GM18868 (cell line): ENCODE measurements around the gene AMACR.
"Not testable (repeated sequence)": the region's sequence is repeated elsewhere in the genome, so short reads cannot be mapped to it uniquely, and the experiment has no call there.

ENCODE experiments used
- ATAC-seq: cut with Tn5 transposase; IDR thresholded peaks from one replicate; pipeline ENCODE4 v1.9.1; 2021; ENCODE audit warnings: mild to moderate bottlenecking, moderate library complexity; ENCODE audit not compliant: unreplicated experiment

Gene AMACR

DNA sequence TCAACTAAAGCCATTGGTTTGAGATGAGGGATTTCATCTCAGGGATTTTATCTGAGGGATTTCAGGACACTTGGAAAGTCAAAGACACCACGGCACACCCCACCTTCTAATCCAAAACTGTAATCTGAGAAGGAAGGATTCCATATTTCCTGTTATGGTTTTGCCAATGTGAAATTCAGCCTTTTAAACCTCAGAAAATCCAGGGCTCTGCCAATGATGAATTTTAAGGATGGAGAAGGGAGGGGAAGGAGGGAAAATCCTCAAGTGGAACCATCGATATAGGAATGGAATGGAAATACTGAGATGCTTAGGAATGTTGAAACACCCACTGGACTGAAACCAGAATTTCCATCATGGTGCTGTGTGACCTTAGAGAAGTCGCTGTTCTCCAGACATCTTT, 29.9 kb upstream of the AMACR start:
- no peak for ATAC-seq

DNA sequence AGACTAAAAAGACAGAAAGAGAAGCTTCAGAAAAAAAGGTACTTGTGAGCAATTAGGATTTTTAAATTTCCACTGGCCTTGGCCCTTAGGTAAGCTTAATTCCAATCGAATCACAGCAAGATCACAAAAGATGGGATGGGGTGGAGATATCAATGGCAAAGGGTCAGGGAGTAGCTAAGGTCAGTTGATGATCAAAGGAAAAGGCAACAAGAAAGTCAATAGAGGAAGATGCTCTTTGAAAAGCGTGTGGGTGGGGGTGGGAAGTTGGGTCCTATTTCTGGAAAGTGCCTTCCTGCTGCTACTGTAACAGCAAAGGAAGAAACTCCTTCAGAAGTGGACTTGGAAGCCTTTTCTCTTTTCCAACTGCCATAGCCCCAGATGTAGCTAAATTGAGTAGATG, 27.9 kb upstream of the AMACR start:
- ATAC-seq = no peak

DNA sequence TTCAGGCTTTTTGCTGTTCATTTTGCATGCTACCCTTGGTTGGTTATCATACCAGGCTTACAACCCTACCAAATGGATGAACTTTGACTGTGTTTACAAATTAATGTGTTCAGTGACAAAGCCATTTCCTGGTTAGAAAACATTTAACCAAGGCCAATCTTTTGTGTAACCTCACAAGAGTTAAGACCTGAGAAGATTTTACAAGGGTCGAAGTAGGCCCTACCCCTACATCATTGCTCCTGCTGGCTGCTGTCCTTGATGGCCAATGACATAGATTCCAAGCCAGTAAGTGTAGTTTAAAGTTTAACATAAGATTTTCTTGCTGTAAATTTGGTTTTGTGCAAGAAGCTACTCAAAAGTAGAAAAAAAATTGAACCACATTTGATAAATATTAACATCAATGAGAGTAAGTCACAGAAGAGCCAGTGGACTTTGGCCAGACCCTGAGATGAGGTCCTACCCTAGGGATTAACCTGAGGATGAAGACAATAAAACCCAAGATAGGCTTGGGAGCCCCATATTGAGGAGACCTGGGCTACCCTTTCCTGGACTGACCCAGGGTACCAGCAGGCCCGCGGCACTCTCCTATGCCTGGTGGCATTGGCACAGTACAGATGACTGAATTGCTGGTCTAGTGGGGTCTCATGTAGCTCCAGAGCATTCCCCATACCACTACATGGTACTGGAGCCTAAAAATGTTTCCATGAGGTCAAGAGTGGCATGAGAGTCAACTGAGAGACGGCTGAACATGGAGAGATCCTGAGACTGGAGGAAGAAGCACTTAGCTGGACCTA, 26.9 kb upstream of the AMACR start:
- ATAC-seq = no peak

DNA sequence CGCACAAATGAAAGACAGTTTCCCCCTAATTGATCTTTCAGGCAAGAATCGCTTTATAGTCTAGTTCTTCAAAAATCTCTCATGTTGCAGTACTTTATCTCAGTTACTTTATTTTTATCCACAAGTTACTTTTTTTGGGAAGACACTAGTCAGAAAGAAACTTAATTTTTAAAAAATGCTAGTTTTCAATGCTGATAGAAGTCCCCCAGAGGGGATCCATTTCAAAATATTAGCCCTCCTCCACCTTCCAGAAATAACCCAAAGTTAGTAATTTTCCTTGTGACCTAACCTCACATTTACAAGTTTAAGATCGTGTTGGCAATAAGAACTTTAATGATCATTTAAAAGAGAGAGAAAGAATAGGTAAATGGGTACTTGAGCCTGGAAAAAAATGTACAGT, 24.1 kb upstream of the AMACR start:
- no peak for ATAC-seq

DNA sequence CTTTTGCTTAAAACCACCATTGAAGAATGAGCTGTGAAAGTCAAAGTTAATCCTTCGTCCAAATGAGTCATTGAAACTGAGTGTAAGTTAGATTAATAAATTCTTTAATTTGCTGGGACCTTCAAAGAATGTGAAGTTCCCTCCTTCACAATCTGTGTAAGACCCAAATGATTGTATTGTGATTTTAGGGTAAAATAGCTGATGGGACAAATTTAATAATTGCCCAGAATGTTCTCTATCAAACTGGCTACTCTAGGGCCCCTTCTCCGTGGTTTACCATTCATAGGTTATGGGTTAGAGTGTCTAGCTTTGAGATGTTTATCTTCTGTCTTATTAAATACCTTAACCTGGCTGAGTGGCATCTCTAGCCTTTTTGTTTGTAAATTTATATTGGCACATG, 23.3 kb upstream of the AMACR start:
- ATAC-seq = no peak

DNA sequence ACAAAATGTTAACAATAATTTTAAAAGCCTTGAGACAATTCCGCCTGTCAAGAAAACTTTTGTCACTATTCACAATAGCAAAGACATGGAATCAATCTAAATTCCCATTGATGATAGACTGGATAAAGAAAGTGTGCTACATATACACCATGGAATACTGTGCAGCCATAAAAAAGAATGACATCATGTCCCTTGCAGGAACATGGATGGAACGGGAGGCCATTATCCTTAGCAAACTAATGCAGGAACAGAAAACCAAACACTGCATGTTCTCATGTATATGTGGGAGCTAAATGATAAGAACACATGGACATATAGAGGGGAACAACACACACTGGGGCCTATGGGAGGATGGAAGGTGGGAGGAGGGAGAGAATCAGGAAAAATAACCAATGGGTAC, 22.7 kb upstream of the AMACR start:
- not testable (repeated sequence) for ATAC-seq

DNA sequence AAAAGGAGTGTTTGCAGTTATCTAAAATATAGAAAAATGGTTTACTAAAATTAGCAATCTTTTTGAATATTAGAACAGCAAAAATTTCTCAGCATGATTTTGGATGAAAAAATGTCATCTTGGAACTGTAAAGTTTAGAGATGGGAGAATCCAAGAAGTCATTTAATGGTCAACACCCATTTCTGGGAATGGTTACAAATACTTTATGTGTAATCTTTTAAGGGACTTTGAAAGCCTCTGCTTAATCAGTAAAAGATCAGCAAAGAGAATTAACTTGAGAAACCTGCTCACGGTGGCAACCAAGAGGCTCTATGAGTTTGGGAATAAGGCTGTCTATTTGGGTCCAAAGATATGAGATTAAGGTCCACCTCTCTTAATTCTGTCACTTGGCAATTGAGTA, 22.2 kb upstream of the AMACR start:
- no peak for ATAC-seq

DNA sequence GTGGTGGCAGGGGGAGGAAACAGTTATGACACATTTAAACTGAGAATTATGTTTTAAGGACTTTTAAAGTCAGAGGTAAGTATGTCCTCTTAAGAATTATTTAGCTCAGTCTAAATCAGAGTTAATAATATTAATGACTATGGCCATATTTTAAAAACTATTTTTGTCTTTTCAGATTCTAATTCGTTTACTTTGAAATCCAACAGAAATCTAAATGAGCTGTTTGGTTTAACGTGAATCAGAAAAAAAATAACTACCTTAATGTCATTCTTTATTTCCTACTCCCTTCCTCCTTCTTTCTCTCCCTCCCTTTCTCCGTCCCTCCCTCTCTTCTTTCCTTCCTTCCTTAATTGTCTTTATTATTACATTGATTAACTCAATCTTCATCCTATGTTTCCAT, 20.5 kb upstream of the AMACR start:
- ATAC-seq = no peak

DNA sequence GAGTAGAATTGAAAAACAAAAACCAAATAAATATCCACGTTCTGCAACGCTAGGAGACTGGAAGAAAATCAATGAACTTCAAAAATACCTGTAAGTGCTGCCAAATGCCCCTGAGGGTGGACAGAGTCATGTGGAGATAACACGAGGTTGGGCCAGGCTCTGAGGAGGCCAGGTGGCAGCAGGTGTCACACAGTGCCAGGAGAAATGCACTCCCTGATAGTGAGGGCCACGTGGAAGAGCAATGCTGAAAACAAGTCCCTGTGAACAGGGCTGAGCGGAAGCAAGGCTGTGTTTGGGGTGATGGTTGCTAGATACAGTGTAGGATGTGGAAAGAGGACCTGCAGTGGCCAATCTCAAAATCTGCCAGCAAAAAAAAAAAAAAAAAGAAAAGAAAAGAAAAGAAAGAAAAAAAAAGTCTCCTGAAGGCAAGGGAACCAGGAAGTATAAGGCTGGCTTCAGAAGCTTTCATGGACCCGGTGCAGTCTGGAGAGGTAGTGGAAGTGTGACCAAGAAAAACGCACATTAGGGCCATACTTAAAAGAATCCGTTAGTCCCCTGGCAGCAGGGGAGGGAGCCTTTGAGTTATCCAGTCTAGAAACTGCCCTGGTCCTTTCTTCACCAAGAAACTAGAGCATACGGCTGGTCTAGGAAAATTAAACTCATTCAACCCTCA, 18.4 kb upstream of the AMACR start:
- ATAC-seq = no peak

DNA sequence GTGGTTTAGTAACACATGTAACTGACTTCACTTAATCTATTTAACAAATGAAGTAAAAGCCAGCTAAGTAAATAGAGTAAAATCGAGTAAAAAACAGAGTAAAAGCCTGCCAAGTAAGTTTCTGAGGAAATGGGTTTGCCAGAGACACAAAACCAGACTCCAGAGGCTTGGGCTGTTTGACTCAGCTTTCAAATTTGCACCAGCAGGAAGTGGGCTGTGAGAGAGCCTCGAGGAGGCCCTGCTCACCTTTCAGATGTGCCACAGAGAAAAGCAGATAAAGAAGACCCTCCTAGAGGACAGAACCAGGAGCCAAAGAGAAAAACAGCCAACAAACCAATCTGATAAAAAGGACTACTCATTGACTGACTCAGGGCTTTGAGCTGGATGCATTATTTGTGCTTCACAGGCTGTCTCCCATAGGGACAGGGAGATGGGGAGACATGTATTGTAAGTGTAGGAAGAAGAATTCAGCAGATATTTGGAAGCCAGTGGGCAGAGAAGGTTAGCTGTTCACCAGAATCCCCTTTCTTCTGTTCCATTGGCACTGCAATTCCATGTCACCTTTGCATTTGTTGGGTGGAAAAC, 14.4 kb upstream of the AMACR start:
- ATAC-seq = peak; percentile 94

DNA sequence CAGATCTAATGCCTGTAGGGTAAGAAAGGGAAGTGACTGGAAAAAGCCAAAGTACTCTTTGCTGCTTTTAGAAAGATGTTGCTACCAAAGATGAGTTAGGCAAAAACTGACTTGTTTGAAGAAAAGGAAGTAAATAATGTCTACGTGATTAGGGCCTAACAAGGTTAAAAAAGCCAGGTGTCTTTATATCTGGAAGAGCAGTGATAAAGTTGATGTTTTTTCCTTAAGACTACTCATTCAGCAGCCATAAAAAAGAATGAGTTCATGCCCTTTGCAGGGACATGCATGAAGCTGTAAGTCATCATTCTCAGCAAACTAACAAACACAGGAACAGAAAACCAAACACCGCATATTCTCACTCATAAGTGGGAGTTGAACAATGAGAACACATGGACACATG, 13.5 kb upstream of the AMACR start:
- ATAC-seq = no peak

DNA sequence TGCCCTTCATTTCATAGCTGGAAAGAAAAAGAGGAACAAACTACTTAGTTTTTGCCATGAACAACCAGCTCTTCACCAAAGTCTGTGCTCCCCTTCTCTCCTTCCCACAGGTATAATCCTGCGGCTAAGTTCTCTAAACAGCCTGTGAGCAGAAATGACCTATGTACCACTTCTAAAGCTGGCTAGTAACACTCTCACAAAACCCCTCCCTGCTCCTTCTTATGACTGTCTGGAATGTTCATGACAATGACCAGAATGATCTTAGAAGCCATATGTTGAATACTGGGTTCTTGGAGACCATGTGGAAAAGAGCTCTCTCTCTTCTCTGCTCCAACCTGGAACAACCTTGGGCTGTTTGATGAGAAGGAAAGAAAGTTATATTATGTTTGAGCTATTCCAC, 12.9 kb upstream of the AMACR start:
- ATAC-seq = no peak

DNA sequence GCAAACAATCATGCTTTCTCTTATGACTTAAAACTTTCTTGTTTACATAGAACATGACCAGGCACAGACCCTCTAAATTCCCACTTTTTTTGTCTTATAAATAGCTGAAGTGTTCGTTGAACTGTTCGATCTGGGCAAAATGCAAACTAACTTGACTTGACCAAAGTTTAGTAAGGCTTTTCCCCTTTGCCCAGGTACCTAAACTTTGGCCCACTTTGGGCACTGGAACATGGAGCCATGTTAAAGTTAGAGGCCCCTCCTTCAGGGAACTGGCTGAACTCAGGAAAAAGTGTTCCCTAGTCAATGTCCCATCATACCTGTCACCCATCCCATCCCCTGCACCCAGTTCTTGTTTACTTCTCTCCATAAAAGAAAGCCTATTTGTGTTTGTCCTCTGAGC, 9.4 kb upstream of the AMACR start:
- ATAC-seq = no peak

DNA sequence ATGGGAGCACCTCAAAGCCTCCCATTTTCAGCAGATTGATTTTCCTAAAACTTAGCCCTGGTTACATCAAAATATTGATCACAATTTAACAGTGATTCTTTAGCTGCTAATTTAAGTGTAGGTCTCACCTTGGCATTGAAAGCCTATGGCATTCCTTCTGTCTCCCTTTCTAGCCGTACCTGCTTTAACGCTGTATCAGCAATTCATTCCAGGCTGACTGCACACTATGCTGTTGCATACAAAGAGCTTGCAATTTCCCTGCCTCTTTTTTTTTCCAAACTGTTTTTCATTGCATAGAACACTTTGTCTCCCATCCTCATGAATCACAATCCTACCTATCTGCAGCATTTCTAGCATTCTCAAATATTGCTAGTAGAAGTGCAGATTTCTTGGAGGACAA, 8.9 kb upstream of the AMACR start:
- ATAC-seq = no peak

DNA sequence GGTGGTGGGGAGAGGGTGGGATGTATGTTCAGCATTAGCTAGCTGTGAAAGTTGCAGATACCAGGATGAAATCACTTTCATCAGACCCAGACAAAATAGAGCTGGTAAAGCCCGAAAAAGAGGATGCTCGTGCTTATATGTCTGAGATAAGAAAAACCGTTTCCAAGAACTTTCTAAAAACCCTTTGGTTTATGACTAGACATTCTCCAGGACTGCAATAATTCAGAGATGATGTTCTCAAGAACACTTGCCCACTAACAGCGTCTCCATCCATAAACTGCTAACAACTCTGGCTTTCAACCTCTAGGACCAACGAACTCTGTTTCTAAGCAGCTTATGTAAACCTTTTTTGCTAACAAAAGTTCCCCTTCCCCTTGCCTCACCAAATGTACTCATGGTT, 8.4 kb upstream of the AMACR start:
- no peak for ATAC-seq

DNA sequence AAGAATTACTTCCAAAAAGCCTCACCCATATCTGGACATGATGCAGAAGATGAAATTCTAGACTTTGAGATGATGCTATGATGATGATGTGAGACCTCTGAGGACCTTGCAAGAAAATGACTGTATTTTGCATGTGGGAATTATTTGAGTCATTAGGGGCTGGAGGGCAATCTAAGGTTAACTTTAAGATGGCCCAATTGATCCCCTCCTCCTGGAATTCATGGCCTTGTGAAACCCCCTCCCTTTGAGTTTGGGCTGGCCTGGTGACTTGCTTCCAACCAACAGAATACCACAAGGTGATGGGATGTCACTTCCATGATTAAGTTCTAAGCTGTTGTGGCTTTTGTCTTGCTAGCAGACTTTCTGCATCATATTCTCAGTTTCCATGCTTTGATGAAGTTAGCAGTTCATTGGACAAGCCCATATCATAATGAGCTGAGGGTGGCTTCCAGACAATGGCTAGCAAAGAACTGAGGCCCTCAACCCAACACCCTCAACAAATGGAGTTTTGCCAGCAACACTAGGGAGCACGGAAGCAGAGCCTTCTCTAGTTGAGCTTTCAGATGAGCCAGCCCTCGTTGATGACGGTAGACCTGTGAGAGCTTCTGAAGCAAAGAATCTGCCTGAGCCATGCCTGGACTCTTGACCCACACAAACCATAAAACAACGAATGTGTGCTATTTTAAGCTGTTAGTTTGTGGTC, 7.4 kb upstream of the AMACR start:
- ATAC-seq = no peak

DNA sequence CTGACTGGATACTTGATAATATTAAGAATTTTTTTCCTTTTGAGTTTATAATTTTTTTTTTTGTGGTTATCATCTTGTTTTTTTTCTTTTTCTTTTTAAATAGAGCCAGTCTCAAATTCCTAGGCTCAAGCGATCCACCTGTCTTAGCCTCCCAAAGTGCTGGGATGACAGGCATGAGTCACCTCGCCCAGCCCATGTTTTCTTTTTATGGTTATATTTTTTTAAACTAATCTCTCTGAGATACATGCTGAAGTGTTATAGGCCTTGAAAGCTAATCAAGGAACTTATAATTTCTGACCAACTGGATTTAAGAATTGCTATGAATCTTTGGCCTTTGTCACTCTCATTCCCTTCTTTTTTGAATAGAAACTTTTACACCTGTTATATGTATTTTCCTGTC, 6.8 kb upstream of the AMACR start:
- no peak for ATAC-seq

DNA sequence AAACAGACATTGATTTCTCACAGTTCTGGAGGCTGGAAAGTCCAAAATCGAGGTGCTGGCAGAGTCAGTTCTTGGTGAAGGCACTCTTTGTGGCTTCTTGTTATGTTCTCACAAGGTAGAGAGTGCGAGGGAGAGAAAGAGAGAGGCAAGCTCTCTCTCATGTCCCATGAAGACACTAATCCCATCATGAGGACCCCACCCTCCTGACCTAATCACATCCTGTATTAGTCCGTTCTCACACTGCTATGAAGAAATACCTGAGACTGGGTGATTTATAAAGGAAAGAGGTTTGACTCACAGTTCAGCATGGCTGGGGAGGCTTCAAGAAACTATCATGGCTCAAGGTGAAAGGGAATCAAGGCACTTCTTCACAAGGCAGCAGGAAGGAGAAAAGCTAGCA, 5.7 kb upstream of the AMACR start:
- no peak for ATAC-seq

DNA sequence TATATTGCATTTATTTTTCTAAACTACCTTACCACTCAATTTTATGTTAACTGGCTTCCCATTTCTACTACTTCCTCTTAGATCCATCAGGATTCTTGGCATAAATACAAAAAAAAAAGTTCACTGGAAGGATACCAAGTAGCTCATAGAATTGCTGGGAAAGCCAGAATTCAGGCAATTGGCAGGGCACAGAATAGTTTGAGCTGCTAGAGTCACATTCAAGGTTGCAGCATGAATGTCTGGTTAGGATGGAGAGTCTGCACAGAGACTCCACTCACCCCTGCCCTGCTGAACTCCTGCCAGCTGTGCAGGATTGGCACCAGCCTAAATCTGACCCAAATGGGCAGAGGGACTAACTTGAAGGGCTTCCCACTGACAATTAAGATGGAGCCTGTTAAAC, 4.9 kb upstream of the AMACR start:
- no peak for ATAC-seq

DNA sequence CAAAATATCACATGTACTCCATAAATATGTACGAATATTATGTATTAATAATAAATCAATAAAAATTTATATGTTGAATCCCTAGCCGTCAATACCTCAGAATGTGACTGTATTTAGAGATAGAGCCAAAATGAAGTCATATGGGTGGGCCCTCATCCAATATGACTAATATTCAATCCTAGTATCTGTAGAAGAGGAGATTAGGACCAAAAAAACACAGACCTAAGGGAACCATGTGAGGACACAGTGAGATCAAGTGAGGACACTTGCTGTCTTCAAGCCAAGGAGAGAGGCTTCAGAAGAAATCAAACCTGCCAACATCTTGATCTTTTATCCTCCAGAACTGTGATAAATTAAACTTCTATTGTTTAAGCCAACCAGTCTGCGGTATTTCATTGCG, 3.7 kb upstream of the AMACR start:
- ATAC-seq = no peak

DNA sequence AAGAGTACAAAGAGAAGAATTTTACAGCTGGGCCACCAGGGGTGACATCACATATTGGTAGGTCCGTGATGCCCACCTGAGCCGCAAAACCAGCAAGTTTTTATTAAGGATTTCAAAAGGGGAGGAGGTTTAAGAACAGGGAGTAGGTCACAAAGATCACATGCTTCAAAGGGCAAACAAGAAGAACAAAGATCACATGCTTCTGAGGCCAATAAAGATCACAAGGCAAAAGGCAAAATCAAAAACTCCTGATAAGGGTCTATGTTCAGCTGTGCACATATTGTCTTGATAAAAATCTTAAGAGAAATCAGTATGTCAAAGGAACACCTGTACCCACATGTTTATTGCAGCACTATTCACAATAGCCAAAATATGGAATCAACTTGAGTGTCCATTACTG, 2.3 kb upstream of the AMACR start:
- not testable (repeated sequence) for ATAC-seq

DNA sequence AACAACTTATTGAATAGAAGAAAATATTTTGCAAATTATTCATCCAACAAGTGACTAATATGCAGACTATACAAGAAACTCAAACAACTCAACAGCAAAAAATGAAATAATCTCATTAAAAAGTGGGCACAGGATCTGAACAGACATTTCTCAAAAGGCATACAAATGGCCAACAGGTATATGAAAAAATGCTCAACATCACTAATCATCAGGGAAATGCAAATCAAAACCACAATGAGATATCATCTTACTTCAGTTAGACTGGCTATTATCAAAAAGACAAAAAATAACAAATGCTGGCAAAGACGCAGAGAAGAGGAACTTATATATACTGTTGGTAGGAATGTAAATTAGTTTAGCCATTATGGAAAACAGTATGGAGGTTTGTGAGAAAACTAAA, 1.8 kb upstream of the AMACR start:
- no peak for ATAC-seq
